ENCODE results near the gene SAMD9L.
A peak's percentile ranks its signal among the peaks of the same experiment; 100 is the strongest.

Gene SAMD9L

DNA sequence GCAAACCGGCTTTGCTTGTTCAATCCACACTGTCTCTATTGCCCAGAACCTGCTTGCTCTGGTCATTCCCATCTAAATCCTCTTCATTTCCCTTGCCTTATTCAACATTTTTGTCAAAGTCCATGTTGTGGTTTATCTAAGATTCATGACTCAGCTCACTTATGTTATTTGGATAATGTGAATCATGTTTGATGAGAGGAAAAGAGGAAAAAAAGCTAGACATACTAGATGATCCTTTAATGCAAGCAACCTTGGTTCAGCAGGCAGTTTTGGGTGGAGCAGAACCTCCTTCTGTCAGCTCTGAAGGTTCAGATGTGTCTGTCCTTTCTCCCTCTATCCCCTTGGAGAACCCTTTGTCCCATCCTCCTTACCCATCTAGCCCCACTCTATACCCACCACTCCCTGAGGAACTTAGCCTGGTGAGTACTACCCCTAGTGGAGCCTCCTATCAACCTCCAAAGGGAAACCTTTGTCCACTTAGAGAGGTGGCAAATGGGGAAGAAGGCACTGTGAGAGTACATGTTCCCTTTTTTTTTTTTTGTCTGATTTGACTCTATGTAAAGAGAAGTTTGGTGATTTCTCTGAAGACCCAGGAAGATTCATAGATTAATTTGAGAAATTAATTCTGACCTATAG is 2.1 kb upstream of the SAMD9L start:
- Mint-ChIP-seq H3K4me3 (no peak overlapping the region), H3K4me1 (no peaks in the 10 kb centered on the region), H3K27me3 (ENCODE audit: low read depth) (peaks cover 11% of the 10 kb centered on the region), H3K27ac (no peak overlapping the region), H3K9me3 (no peaks in the 10 kb centered on the region), H3K36me3 (ENCODE audit: low read depth) (no peaks in the 10 kb centered on the region)
- no peak for TF ChIP-seq CTCF (IDR thresholded peaks at IDR 0.05; ENCODE audit: unreplicated experiment in 3 of 3)

- H3K36me3 Mint-ChIP-seq (ENCODE audit: low read depth): no peaks in the 10 kb centered on the region
- H3K4me1 Mint-ChIP-seq: no peaks in the 10 kb centered on the region
- no peaks in the 10 kb centered on the region for H3K9me3 Mint-ChIP-seq
- H3K4me3 Mint-ChIP-seq: no peak overlapping the region
- TF ChIP-seq CTCF (IDR thresholded peaks at IDR 0.05; ENCODE audit: unreplicated experiment in 3 of 3): no peak
- H3K27me3 Mint-ChIP-seq (ENCODE audit: low read depth): peaks cover 11% of the 10 kb centered on the region
- H3K27ac Mint-ChIP-seq: no peak overlapping the region
Observed at GRCh38 chr7:93148727-93149126, 542 bp upstream of the SAMD9L start.

GRCh38 chr7:93147363-93147762 is 822 bp downstream of the SAMD9L start:
- H3K9me3 Mint-ChIP-seq: no peaks in the 10 kb centered on the region

DNA sequence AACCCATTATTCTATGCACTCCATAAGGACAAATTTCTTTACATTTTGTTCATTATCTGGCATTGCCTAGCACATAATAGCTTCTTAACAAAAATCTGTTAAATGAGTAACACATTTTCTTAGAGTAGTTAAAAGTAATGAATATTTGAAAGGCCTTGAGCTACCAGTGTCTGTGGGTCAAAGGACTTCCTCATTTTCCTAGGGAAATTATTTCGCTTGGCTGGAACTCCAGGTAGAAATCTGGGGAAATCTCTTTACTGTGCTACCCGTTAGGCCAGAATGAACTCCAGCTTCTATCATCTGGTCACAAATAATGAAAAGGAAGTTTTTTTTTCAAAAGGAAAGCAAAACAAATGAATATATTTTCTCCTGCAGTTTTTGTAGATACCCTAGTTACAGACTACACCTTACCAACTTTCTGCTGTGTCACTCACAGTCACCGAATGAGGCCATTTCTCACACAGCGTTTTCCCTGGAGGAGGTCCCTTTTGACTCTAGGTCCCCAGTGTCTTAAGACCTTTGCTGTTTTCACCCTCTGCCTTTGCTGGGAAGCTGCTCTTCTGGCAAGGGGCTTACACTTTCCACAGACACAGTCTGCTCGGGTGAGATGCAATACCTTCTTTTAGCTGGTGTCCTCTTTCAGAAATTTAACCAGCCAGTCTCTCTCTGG is 1.6 kb downstream of the SAMD9L start:
- H3K27ac Mint-ChIP-seq: peak overlapping the region in 1 of 3 experiments; percentile 47
- H3K27me3 Mint-ChIP-seq (ENCODE audit: low read depth): peaks cover 8% of the 10 kb centered on the region
- no peaks in the 10 kb centered on the region for H3K36me3 Mint-ChIP-seq (ENCODE audit: low read depth)
- H3K4me3 Mint-ChIP-seq: no peak overlapping the region
- TF ChIP-seq CTCF (IDR thresholded peaks at IDR 0.05; ENCODE audit: unreplicated experiment in 3 of 3): no peak
- H3K9me3 Mint-ChIP-seq: no peaks in the 10 kb centered on the region
- H3K4me1 Mint-ChIP-seq: no peaks in the 10 kb centered on the region

More at GRCh38 chr7:93147363-93147762, 822 bp downstream of the SAMD9L start:
- Mint-ChIP-seq H3K27me3 (ENCODE audit: low read depth) (peaks cover 11% of the 10 kb centered on the region), H3K4me1 (no peaks in the 10 kb centered on the region), H3K4me3 (peak overlapping the region in 1 of 3 experiments; percentile 59), H3K36me3 (ENCODE audit: low read depth) (no peaks in the 10 kb centered on the region), H3K27ac (peak overlapping the region in 1 of 3 experiments; percentile 47)
- TF ChIP-seq CTCF (IDR thresholded peaks at IDR 0.05; ENCODE audit: unreplicated experiment in 3 of 3): no peak

GRCh38 chr7:93146036-93146435 is 2.1 kb downstream of the SAMD9L start:
- H3K4me3 Mint-ChIP-seq: no peak overlapping the region
- no peak overlapping the region for H3K27ac Mint-ChIP-seq
- TF ChIP-seq CTCF (IDR thresholded peaks at IDR 0.05; ENCODE audit: unreplicated experiment in 3 of 3): no peak
- peaks cover 8% of the 10 kb centered on the region for H3K27me3 Mint-ChIP-seq (ENCODE audit: low read depth)
- no peaks in the 10 kb centered on the region for H3K9me3 Mint-ChIP-seq
- H3K4me1 Mint-ChIP-seq: no peaks in the 10 kb centered on the region
- H3K36me3 Mint-ChIP-seq (ENCODE audit: low read depth): no peaks in the 10 kb centered on the region

- TF ChIP-seq CTCF (IDR thresholded peaks at IDR 0.05; ENCODE audit: unreplicated experiment in 3 of 3): no peak
- no peak overlapping the region for H3K27ac Mint-ChIP-seq
- peaks cover 6% of the 10 kb centered on the region for H3K27me3 Mint-ChIP-seq (ENCODE audit: low read depth)
- H3K36me3 Mint-ChIP-seq (ENCODE audit: low read depth): no peaks in the 10 kb centered on the region
- no peak overlapping the region for H3K4me3 Mint-ChIP-seq
- no peaks in the 10 kb centered on the region for H3K9me3 Mint-ChIP-seq
- no peaks in the 10 kb centered on the region for H3K4me1 Mint-ChIP-seq
Observed at GRCh38 chr7:93145354-93145753, 2.8 kb downstream of the SAMD9L start.
